Prostate gland (tissue), 2 donors: ENCODE measurements around the gene TMPO. TPM values are rescaled to one million over a fixed set of nuclear protein-coding genes. Genes with fewer than 3 reads are reported as not detected.

Experiments used
- DNase-seq: peaks from one replicate; pipeline ENCODE4 v3.0.0-alpha.2; 2019; ENCODE audit warnings: low spot score
- H3K27ac ChIP-seq, 2 donors: fragments of 200-600 bp; sonication (generic); 2 replicates each; pipeline ENCODE4 v1.5.1; 2017 to 2019
- H3K27me3 ChIP-seq: fragments of 200-600 bp; sonication (generic); replicated peaks from 2 replicates; pipeline ENCODE4 v1.5.1; 2019; ENCODE audit not compliant: insufficient read depth
- H3K36me3 ChIP-seq, 2 donors: fragments of 200-600 bp; sonication (generic); 1 replicate in 1 of 2; 2 replicates in 1 of 2; pipeline versions ENCODE4 v1.5.1 to v1.8.1; 2017 to 2019
- H3K4me1 ChIP-seq: fragments of 200-600 bp; sonication (generic); replicated peaks from 2 replicates; pipeline ENCODE4 v1.5.1; 2019
- H3K4me3 ChIP-seq, 2 donors: fragments of 200-600 bp; sonication (generic); 2 replicates each; pipeline ENCODE4 v1.5.1; 2017 to 2019
- H3K9me3 ChIP-seq: fragments of 200-600 bp; sonication (generic); 2 replicates; pipeline ENCODE4 v1.5.1; 2017
- POLR2A ChIP-seq: fragments of 450-650 bp; IDR thresholded peaks from one replicate; pipeline ENCODE4 v1.6.1; 2016; ENCODE audit warnings: antibody characterized with exemption, mild to moderate bottlenecking
- POLR2AphosphoS5 ChIP-seq: sonication (generic); formaldehyde crosslinking; IDR thresholded peaks from one replicate; pipeline ENCODE4 v1.6.1; 2017; ENCODE audit warnings: antibody characterized with exemption
- WGBS: methylation state at CpG from one replicate; pipeline ENCODE4 v1.1.5; 2018; 5-methylcytosine and 5-hydroxymethylcytosine counted together
- intact Hi-C: fragments of 100-400 bp; cut with DNase I; formaldehyde crosslinking; loops from one replicate; pipeline ENCODE4 v1.14.2; 2022
- total RNA-seq, 2 donors: library from RNA; depleted of rRNA; stranded (reverse); fragments of >200 nt; gene quantifications; one replicate each; pipeline ENCODE4 v1.1.0, GENCODE V29; 2016
- TF ChIP-seq, protein P1 (sequence below), 4 experiments: fragments of 200-600 bp in 2 of 4; fragments of 450-650 bp in 2 of 4; sonication (generic) in 2 of 4; IDR thresholded peaks; 1 replicate in 3 of 4; 2 replicates in 1 of 4; pipeline ENCODE4 v1.5.1; 2016 to 2019; ENCODE audit warnings: antibody characterized with exemption in 4 of 4, mild to moderate bottlenecking in 2 of 4, moderate library complexity in 2 of 4

The TMPO gene
- total RNA-seq, 2 donors from 2014 or later = 47.7 to 79.6 TPM

GRCh38 chr12:98530068-98530467 lies 14.7 kb downstream of the TMPO start:
- no peak for TF ChIP-seq POLR2A
- TF ChIP-seq, protein P1, sequence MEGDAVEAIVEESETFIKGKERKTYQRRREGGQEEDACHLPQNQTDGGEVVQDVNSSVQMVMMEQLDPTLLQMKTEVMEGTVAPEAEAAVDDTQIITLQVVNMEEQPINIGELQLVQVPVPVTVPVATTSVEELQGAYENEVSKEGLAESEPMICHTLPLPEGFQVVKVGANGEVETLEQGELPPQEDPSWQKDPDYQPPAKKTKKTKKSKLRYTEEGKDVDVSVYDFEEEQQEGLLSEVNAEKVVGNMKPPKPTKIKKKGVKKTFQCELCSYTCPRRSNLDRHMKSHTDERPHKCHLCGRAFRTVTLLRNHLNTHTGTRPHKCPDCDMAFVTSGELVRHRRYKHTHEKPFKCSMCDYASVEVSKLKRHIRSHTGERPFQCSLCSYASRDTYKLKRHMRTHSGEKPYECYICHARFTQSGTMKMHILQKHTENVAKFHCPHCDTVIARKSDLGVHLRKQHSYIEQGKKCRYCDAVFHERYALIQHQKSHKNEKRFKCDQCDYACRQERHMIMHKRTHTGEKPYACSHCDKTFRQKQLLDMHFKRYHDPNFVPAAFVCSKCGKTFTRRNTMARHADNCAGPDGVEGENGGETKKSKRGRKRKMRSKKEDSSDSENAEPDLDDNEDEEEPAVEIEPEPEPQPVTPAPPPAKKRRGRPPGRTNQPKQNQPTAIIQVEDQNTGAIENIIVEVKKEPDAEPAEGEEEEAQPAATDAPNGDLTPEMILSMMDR (IDR thresholded peaks at IDR 0.05) = no peak
- no peak for TF ChIP-seq POLR2AphosphoS5
- Histone ChIP-seq H3K4me1 (no peaks in the 10 kb centered on the region), H3K27me3 (no peaks in the 10 kb centered on the region), H3K4me3 (no peak overlapping the region), H3K27ac (no peak overlapping the region), H3K9me3 (no peaks in the 10 kb centered on the region), H3K36me3 (no peaks in the 10 kb centered on the region)
- 100% methylated on average over 1 of the region's 1 CpG for WGBS
- intact Hi-C loops = no loop called here
- no peak for DNase-seq

GRCh38 chr12:98532687-98533304 lies 17.4 kb downstream of the TMPO start:
- Histone ChIP-seq H3K36me3 (no peaks in the 10 kb centered on the region), H3K27ac (no peak overlapping the region), H3K4me1 (no peaks in the 10 kb centered on the region), H3K4me3 (no peak overlapping the region), H3K9me3 (no peaks in the 10 kb centered on the region), H3K27me3 (no peaks in the 10 kb centered on the region)
- DNase-seq = no peak
- intact Hi-C loops = no loop called here
- 79% methylated on average over 4 of the region's 4 CpGs for WGBS
- no peak for TF ChIP-seq POLR2AphosphoS5
- TF ChIP-seq, protein P1 (IDR thresholded peaks at IDR 0.05) = peak in 3 of 4 experiments; percentile 32 to 52 (median 32)

DNA sequence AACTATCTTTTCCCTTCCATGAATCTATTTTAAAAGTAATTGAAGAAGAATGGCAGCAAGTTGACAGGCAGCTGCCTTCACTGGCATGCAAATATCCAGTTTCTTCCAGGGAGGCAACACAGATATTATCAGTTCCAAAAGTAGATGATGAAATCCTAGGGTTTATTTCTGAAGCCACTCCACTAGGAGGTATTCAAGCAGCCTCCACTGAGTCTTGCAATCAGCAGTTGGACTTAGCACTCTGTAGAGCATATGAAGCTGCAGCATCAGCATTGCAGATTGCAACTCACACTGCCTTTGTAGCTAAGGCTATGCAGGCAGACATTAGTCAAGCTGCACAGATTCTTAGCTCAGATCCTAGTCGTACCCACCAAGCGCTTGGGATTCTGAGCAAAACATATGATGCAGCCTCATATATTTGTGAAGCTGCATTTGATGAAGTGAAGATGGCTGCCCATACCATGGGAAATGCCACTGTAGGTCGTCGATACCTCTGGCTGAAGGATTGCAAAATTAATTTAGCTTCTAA lies 18.4 kb downstream of the TMPO start:
- H3K36me3 ChIP-seq = no peaks in the 10 kb centered on the region
- H3K9me3 ChIP-seq = no peaks in the 10 kb centered on the region
- H3K27me3 ChIP-seq = no peaks in the 10 kb centered on the region
- TF ChIP-seq, protein P1 (IDR thresholded peaks at IDR 0.05) = no peak
- TF ChIP-seq POLR2AphosphoS5 (no peak), POLR2A (no peak)
- 94% methylated on average over 4 of the region's 4 CpGs for WGBS
- intact Hi-C loops = no loop called here
- no peak overlapping the region for H3K4me3 ChIP-seq
- H3K4me1 ChIP-seq = no peaks in the 10 kb centered on the region
- DNase-seq = no peak
- no peak overlapping the region for H3K27ac ChIP-seq

- Histone ChIP-seq H3K27ac (no peak overlapping the region), H3K27me3 (no peaks in the 10 kb centered on the region), H3K36me3 (no peaks in the 10 kb centered on the region), H3K4me1 (no peaks in the 10 kb centered on the region), H3K9me3 (no peaks in the 10 kb centered on the region), H3K4me3 (no peak overlapping the region)
- TF ChIP-seq POLR2AphosphoS5 (no peak), POLR2A (no peak)
- TF ChIP-seq, protein P1 (IDR thresholded peaks at IDR 0.05) = no peak
- 91% methylated on average over 4 of the region's 4 CpGs for WGBS
- intact Hi-C loops = no loop called here
- no peak for DNase-seq
These were observed 22.6 kb downstream of the TMPO start for GRCh38 chr12:98538031-98538430.

DNA sequence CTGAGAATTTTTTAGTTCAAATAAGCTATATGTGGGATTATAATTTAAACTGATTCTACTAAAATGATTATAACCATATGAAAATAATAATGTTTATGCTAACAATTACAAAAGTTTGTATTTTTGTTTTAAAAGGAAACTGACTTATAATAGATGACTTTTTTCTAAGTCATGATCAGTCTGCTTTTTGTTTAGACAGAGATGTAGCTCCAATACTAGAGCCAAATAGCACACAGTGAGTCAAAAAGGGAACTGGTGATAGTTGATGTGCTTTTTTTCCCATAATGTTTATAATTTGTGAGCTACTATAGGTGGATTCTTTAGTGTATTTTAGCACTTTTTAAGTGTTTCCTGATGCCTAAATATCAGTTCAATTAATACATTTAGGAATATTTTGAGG lies 28.3 kb downstream of the TMPO start:
- TF ChIP-seq, protein P1 (IDR thresholded peaks at IDR 0.05) = no peak
- TF ChIP-seq POLR2A (no peak), POLR2AphosphoS5 (no peak)
- intact Hi-C loops = no loop called here

More for the DNA sequence above, 28.3 kb downstream of the TMPO start:
- Histone ChIP-seq H3K27ac (no peak overlapping the region), H3K4me1 (no peaks in the 10 kb centered on the region), H3K4me3 (no peak overlapping the region), H3K27me3 (no peaks in the 10 kb centered on the region), H3K9me3 (no peaks in the 10 kb centered on the region), H3K36me3 (no peaks in the 10 kb centered on the region)
- DNase-seq = no peak
